Adrenal gland (tissue), 5 donors: Measurements from ENCODE around the gene GPR35.
"Not testable (repeated sequence)": the region's sequence is repeated elsewhere in the genome, so short reads cannot be mapped to it uniquely, and the experiment has no call there.

Experiments used
- POLR2A ChIP-seq, 2 donors: fragments of 450-650 bp; IDR thresholded peaks; one replicate each; pipeline ENCODE4 v1.6.1; 2017; ENCODE audit warnings: antibody characterized with exemption in 2 of 2, mild to moderate bottlenecking in 2 of 2, moderate library complexity in 1 of 2
- TF ChIP-seq, protein P1 (sequence below), 6 experiments: fragments of 450-650 bp in 4 of 6; fragments of 200-600 bp in 2 of 6; sonication (generic) in 1 of 6; IDR thresholded peaks; 1 replicate in 5 of 6; 2 replicates in 1 of 6; pipeline versions ENCODE4 v1.5.1 to v1.8.0; 2016 to 2021; ENCODE audit warnings: antibody characterized with exemption in 6 of 6, mild to moderate bottlenecking in 2 of 6, moderate library complexity in 1 of 6
- donor health status: DM: no; HTN: no; CAD: no.

DNA sequence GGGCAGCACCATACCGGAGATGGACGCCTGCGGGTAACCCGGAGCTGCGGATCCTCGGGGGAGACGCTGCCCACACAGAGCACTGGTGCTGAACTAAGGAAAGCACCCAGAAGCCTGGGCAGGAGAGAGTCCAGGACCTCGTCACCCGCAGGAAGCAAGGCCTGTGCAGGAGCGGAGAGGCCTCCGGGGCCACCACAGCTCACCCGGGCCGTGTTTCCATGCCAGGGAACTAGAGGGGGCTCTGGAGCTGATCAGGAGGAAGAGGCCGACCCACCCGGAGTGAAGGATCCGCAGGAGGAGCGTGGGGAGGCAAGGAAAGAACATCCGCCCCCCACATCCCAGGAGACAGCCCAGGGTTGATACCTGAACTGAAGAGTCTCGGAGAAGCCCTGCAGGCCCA lies 53.6 kb downstream of the GPR35 start:
- TF ChIP-seq, protein P1, sequence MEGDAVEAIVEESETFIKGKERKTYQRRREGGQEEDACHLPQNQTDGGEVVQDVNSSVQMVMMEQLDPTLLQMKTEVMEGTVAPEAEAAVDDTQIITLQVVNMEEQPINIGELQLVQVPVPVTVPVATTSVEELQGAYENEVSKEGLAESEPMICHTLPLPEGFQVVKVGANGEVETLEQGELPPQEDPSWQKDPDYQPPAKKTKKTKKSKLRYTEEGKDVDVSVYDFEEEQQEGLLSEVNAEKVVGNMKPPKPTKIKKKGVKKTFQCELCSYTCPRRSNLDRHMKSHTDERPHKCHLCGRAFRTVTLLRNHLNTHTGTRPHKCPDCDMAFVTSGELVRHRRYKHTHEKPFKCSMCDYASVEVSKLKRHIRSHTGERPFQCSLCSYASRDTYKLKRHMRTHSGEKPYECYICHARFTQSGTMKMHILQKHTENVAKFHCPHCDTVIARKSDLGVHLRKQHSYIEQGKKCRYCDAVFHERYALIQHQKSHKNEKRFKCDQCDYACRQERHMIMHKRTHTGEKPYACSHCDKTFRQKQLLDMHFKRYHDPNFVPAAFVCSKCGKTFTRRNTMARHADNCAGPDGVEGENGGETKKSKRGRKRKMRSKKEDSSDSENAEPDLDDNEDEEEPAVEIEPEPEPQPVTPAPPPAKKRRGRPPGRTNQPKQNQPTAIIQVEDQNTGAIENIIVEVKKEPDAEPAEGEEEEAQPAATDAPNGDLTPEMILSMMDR (IDR thresholded peaks at IDR 0.05), result not testable (repeated sequence)
- not testable (repeated sequence) for TF ChIP-seq POLR2A (IDR thresholded peaks at IDR 0.05)
